Uterus (tissue), 2 donors: Measurements from ENCODE around the gene TSPAN11.

Experiments used
- POLR2A ChIP-seq, 2 donors: fragments of 450-650 bp; IDR thresholded peaks; one replicate each; pipeline ENCODE4 v1.6.1; 2016; ENCODE audit warnings: antibody characterized with exemption in 2 of 2, mild to moderate bottlenecking in 1 of 2, moderate library complexity in 1 of 2
- TF ChIP-seq, protein P1 (sequence below), 4 experiments: fragments of 200-600 bp in 2 of 4; fragments of 450-650 bp in 2 of 4; sonication (generic) in 2 of 4; IDR thresholded peaks; one replicate each; pipeline ENCODE4 v1.5.1; 2016 to 2019; ENCODE audit warnings: antibody characterized with exemption in 4 of 4, mild to moderate bottlenecking in 2 of 4, moderate library complexity in 1 of 4

- TF ChIP-seq, protein P1, sequence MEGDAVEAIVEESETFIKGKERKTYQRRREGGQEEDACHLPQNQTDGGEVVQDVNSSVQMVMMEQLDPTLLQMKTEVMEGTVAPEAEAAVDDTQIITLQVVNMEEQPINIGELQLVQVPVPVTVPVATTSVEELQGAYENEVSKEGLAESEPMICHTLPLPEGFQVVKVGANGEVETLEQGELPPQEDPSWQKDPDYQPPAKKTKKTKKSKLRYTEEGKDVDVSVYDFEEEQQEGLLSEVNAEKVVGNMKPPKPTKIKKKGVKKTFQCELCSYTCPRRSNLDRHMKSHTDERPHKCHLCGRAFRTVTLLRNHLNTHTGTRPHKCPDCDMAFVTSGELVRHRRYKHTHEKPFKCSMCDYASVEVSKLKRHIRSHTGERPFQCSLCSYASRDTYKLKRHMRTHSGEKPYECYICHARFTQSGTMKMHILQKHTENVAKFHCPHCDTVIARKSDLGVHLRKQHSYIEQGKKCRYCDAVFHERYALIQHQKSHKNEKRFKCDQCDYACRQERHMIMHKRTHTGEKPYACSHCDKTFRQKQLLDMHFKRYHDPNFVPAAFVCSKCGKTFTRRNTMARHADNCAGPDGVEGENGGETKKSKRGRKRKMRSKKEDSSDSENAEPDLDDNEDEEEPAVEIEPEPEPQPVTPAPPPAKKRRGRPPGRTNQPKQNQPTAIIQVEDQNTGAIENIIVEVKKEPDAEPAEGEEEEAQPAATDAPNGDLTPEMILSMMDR (IDR thresholded peaks at IDR 0.05), result no peak
- no peak for TF ChIP-seq POLR2A (IDR thresholded peaks at IDR 0.05)
Observed at GRCh38 chr12:30996752-30997151, 70.2 kb downstream of the TSPAN11 start.
